ENCODE data around the gene DGKH.

DNA sequence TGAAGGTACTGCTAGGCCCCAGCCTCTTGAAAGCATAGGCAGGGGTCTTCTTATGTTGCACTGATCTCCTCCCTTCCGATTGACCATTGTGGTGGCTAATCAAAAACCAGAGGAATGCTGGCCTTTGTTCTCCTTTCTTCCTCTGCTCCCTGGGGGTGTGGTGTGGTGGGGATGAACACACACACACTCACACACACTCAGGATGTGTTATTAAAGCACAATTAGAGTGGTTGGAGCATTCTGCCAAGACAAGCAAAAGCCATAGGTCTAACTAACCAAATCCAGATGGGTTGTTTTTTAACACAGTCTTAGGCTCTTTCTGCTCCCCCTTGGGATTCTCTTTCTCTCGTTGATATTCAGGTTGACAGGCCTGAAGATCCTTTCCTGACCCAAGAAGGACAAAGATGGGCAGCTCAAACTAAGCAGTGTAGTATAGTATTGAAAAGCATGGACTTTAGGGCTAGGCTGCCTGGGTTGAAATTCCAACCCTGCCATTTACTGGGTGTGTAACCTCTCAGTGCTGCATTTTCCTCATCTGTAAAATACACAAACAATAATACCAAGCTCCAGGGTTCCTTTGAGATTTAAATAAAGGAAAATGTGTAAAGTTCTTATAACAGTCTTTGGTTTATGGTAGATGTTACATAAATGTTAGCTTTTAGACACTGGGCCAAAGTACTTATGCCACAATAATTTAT, 25.5 kb upstream of the DGKH start:
- no peak for TF ChIP-seq POLR2A (IDR thresholded peaks at IDR 0.05)
- TF ChIP-seq, protein P1, sequence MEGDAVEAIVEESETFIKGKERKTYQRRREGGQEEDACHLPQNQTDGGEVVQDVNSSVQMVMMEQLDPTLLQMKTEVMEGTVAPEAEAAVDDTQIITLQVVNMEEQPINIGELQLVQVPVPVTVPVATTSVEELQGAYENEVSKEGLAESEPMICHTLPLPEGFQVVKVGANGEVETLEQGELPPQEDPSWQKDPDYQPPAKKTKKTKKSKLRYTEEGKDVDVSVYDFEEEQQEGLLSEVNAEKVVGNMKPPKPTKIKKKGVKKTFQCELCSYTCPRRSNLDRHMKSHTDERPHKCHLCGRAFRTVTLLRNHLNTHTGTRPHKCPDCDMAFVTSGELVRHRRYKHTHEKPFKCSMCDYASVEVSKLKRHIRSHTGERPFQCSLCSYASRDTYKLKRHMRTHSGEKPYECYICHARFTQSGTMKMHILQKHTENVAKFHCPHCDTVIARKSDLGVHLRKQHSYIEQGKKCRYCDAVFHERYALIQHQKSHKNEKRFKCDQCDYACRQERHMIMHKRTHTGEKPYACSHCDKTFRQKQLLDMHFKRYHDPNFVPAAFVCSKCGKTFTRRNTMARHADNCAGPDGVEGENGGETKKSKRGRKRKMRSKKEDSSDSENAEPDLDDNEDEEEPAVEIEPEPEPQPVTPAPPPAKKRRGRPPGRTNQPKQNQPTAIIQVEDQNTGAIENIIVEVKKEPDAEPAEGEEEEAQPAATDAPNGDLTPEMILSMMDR (IDR thresholded peaks at IDR 0.05) = no peak
- TF ChIP-seq EP300 (IDR thresholded peaks at IDR 0.05) = no peak

Measured in ovary (tissue), 3 donors.